ENCODE measurements around the gene PKD1L1.

Gene PKD1L1

GRCh38 chr7:47973739-47974138 lies 25.5 kb upstream of the PKD1L1 start:
- Histone ChIP-seq H3K36me3 (ENCODE audit: insufficient read depth, low read length) (peaks cover 47% of the 10 kb centered on the region), H2AFZ (ENCODE audit: low read depth, low read length) (no peak overlapping the region), H3K27me3 (ENCODE audit: insufficient read depth, low read length) (no peaks in the 10 kb centered on the region), H3K4me1 (ENCODE audit: insufficient read depth, low read length) (peaks cover 6% of the 10 kb centered on the region), H3K9me3 (ENCODE audit: low read length) (no peaks in the 10 kb centered on the region), H3K4me3 (ENCODE audit: low read length) (no peak overlapping the region)

- H3K27me3 ChIP-seq (ENCODE audit: insufficient read depth, low read length), result no peaks in the 10 kb centered on the region
- H3K36me3 ChIP-seq (ENCODE audit: insufficient read depth, low read length), result peaks cover 53% of the 10 kb centered on the region
- H3K4me3 ChIP-seq (ENCODE audit: low read length), result no peak overlapping the region
- no peaks in the 10 kb centered on the region for H3K4me1 ChIP-seq (ENCODE audit: insufficient read depth, low read length)
- H3K9me3 ChIP-seq (ENCODE audit: low read length), result no peaks in the 10 kb centered on the region
- no peak overlapping the region for H2AFZ ChIP-seq (ENCODE audit: low read depth, low read length)
These were observed 22.5 kb upstream of the PKD1L1 start for GRCh38 chr7:47970761-47971160.

- no peaks in the 10 kb centered on the region for H3K9me3 ChIP-seq (ENCODE audit: low read length)
- H3K4me3 ChIP-seq (ENCODE audit: low read length), result no peak overlapping the region
- H3K36me3 ChIP-seq (ENCODE audit: insufficient read depth, low read length), result peaks cover 57% of the 10 kb centered on the region
- no peak overlapping the region for H2AFZ ChIP-seq (ENCODE audit: low read depth, low read length)
- H3K27me3 ChIP-seq (ENCODE audit: insufficient read depth, low read length), result no peaks in the 10 kb centered on the region
- no peaks in the 10 kb centered on the region for H3K4me1 ChIP-seq (ENCODE audit: insufficient read depth, low read length)
These were observed 20.8 kb upstream of the PKD1L1 start for GRCh38 chr7:47968847-47969774.

GRCh38 chr7:47967708-47968107 lies 19.4 kb upstream of the PKD1L1 start:
- Histone ChIP-seq H3K9me3 (ENCODE audit: low read length) (no peaks in the 10 kb centered on the region), H3K27me3 (ENCODE audit: insufficient read depth, low read length) (no peaks in the 10 kb centered on the region), H3K4me1 (ENCODE audit: insufficient read depth, low read length) (no peaks in the 10 kb centered on the region), H2AFZ (ENCODE audit: low read depth, low read length) (no peak overlapping the region), H3K4me3 (ENCODE audit: low read length) (no peak overlapping the region), H3K36me3 (ENCODE audit: insufficient read depth, low read length) (peaks cover 57% of the 10 kb centered on the region)

GRCh38 chr7:47967123-47967522 lies 18.9 kb upstream of the PKD1L1 start:
- no peaks in the 10 kb centered on the region for H3K27me3 ChIP-seq (ENCODE audit: insufficient read depth, low read length)
- no peak overlapping the region for H3K4me3 ChIP-seq (ENCODE audit: low read length)
- H2AFZ ChIP-seq (ENCODE audit: low read depth, low read length), result no peak overlapping the region
- peaks cover 58% of the 10 kb centered on the region for H3K36me3 ChIP-seq (ENCODE audit: insufficient read depth, low read length)
- H3K9me3 ChIP-seq (ENCODE audit: low read length), result no peaks in the 10 kb centered on the region
- no peaks in the 10 kb centered on the region for H3K4me1 ChIP-seq (ENCODE audit: insufficient read depth, low read length)

- Histone ChIP-seq H3K36me3 (ENCODE audit: insufficient read depth, low read length) (peaks cover 70% of the 10 kb centered on the region), H3K9me3 (ENCODE audit: low read length) (no peaks in the 10 kb centered on the region), H3K4me3 (ENCODE audit: low read length) (no peak overlapping the region), H3K27me3 (ENCODE audit: insufficient read depth, low read length) (no peaks in the 10 kb centered on the region), H2AFZ (ENCODE audit: low read depth, low read length) (no peak overlapping the region), H3K4me1 (ENCODE audit: insufficient read depth, low read length) (no peaks in the 10 kb centered on the region)
These were observed 17.2 kb upstream of the PKD1L1 start for GRCh38 chr7:47965456-47965855.

- Histone ChIP-seq H3K36me3 (ENCODE audit: insufficient read depth, low read length) (peaks cover 60% of the 10 kb centered on the region), H3K4me3 (ENCODE audit: low read length) (no peak overlapping the region), H3K27me3 (ENCODE audit: insufficient read depth, low read length) (no peaks in the 10 kb centered on the region), H3K4me1 (ENCODE audit: insufficient read depth, low read length) (no peaks in the 10 kb centered on the region), H2AFZ (ENCODE audit: low read depth, low read length) (no peak overlapping the region), H3K9me3 (ENCODE audit: low read length) (no peaks in the 10 kb centered on the region)
These were observed 14.0 kb upstream of the PKD1L1 start for GRCh38 chr7:47962262-47962661.

- no peak overlapping the region for H2AFZ ChIP-seq (ENCODE audit: low read depth, low read length)
- no peaks in the 10 kb centered on the region for H3K9me3 ChIP-seq (ENCODE audit: low read length)
- no peak overlapping the region for H3K4me3 ChIP-seq (ENCODE audit: low read length)
- peaks cover 28% of the 10 kb centered on the region for H3K36me3 ChIP-seq (ENCODE audit: insufficient read depth, low read length)
- no peaks in the 10 kb centered on the region for H3K27me3 ChIP-seq (ENCODE audit: insufficient read depth, low read length)
- no peaks in the 10 kb centered on the region for H3K4me1 ChIP-seq (ENCODE audit: insufficient read depth, low read length)
These were observed 8.9 kb upstream of the PKD1L1 start for GRCh38 chr7:47957156-47957555.

GRCh38 chr7:47956220-47956619 lies 8.0 kb upstream of the PKD1L1 start:
- Histone ChIP-seq H3K36me3 (ENCODE audit: insufficient read depth, low read length) (peaks cover 20% of the 10 kb centered on the region), H3K4me3 (ENCODE audit: low read length) (no peak overlapping the region), H3K4me1 (ENCODE audit: insufficient read depth, low read length) (no peaks in the 10 kb centered on the region), H3K27me3 (ENCODE audit: insufficient read depth, low read length) (no peaks in the 10 kb centered on the region), H3K9me3 (ENCODE audit: low read length) (no peaks in the 10 kb centered on the region), H2AFZ (ENCODE audit: low read depth, low read length) (no peak overlapping the region)

GRCh38 chr7:47954231-47954911 lies 6.1 kb upstream of the PKD1L1 start:
- H2AFZ ChIP-seq (ENCODE audit: low read depth, low read length), result no peak overlapping the region
- peaks cover 16% of the 10 kb centered on the region for H3K36me3 ChIP-seq (ENCODE audit: insufficient read depth, low read length)
- no peak overlapping the region for H3K4me3 ChIP-seq (ENCODE audit: low read length)
- no peaks in the 10 kb centered on the region for H3K27me3 ChIP-seq (ENCODE audit: insufficient read depth, low read length)
- no peaks in the 10 kb centered on the region for H3K9me3 ChIP-seq (ENCODE audit: low read length)
- no peaks in the 10 kb centered on the region for H3K4me1 ChIP-seq (ENCODE audit: insufficient read depth, low read length)

- Histone ChIP-seq H3K36me3 (ENCODE audit: insufficient read depth, low read length) (peaks cover 16% of the 10 kb centered on the region), H3K9me3 (ENCODE audit: low read length) (no peaks in the 10 kb centered on the region), H2AFZ (ENCODE audit: low read depth, low read length) (no peak overlapping the region)
These were observed 5.6 kb upstream of the PKD1L1 start for GRCh38 chr7:47953822-47954221.

GRCh38 chr7:47952224-47952623 lies 4.0 kb upstream of the PKD1L1 start:
- H3K4me1 ChIP-seq (ENCODE audit: insufficient read depth, low read length), result no peaks in the 10 kb centered on the region
- H3K9me3 ChIP-seq (ENCODE audit: low read length), result no peaks in the 10 kb centered on the region
- no peak overlapping the region for H2AFZ ChIP-seq (ENCODE audit: low read depth, low read length)
- no peak overlapping the region for H3K4me3 ChIP-seq (ENCODE audit: low read length)
- no peaks in the 10 kb centered on the region for H3K27me3 ChIP-seq (ENCODE audit: insufficient read depth, low read length)
- peaks cover 16% of the 10 kb centered on the region for H3K36me3 ChIP-seq (ENCODE audit: insufficient read depth, low read length)

More at GRCh38 chr7:47953822-47954221, 5.6 kb upstream of the PKD1L1 start:
- no peaks in the 10 kb centered on the region for H3K27me3 ChIP-seq (ENCODE audit: insufficient read depth, low read length)
- no peak overlapping the region for H3K4me3 ChIP-seq (ENCODE audit: low read length)
- H3K4me1 ChIP-seq (ENCODE audit: insufficient read depth, low read length), result no peaks in the 10 kb centered on the region

- Histone ChIP-seq H3K9me3 (ENCODE audit: low read length) (no peaks in the 10 kb centered on the region), H3K27me3 (ENCODE audit: insufficient read depth, low read length) (no peaks in the 10 kb centered on the region), H2AFZ (ENCODE audit: low read depth, low read length) (no peak overlapping the region), H3K36me3 (ENCODE audit: insufficient read depth, low read length) (peaks cover 11% of the 10 kb centered on the region), H3K4me1 (ENCODE audit: insufficient read depth, low read length) (no peaks in the 10 kb centered on the region), H3K4me3 (ENCODE audit: low read length) (no peak overlapping the region)
These were observed 3.1 kb upstream of the PKD1L1 start for GRCh38 chr7:47951374-47951773.
